Measurements from ENCODE around the gene CFAP77.

Gene CFAP77

DNA sequence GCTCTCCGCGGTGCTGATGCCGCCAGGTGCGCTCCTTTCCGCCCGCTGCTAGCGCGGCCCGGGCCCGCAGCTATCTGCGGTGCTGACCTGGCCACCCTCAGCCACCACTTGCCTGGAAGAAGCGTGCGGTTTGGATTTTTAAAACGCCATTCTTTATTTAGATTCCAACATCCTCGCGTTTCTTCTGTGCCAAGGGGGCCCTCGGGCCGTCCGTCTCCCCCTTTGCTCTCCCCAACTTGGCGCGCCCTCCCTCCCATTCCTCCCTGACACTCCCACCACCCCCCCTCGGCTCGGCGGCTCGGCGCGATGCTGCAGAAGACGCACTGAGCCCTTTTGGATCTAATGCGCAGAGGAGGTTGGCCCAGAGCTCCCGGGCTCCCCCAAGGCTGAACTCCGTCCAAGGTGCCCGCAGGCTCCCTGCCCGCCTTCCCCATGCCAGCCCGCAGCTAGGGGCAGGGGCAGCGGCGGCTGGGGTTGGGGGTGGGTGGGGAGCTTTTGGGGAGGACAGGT is 172.3 kb downstream of the CFAP77 start, which contains the start of gene BARHL1:
BARHL1 (plus strand) TSS at position 331 of the 510 bp plus-strand sequence. CDS start 192 bp downstream, outside the sequence.
- TF ChIP-seq, protein P1, sequence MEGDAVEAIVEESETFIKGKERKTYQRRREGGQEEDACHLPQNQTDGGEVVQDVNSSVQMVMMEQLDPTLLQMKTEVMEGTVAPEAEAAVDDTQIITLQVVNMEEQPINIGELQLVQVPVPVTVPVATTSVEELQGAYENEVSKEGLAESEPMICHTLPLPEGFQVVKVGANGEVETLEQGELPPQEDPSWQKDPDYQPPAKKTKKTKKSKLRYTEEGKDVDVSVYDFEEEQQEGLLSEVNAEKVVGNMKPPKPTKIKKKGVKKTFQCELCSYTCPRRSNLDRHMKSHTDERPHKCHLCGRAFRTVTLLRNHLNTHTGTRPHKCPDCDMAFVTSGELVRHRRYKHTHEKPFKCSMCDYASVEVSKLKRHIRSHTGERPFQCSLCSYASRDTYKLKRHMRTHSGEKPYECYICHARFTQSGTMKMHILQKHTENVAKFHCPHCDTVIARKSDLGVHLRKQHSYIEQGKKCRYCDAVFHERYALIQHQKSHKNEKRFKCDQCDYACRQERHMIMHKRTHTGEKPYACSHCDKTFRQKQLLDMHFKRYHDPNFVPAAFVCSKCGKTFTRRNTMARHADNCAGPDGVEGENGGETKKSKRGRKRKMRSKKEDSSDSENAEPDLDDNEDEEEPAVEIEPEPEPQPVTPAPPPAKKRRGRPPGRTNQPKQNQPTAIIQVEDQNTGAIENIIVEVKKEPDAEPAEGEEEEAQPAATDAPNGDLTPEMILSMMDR (IDR thresholded peaks at IDR 0.05; ENCODE audit: low read depth, low read length), result no peak
- no peak for DNase-seq (ENCODE audit: extremely low read depth, low read depth)

DNA sequence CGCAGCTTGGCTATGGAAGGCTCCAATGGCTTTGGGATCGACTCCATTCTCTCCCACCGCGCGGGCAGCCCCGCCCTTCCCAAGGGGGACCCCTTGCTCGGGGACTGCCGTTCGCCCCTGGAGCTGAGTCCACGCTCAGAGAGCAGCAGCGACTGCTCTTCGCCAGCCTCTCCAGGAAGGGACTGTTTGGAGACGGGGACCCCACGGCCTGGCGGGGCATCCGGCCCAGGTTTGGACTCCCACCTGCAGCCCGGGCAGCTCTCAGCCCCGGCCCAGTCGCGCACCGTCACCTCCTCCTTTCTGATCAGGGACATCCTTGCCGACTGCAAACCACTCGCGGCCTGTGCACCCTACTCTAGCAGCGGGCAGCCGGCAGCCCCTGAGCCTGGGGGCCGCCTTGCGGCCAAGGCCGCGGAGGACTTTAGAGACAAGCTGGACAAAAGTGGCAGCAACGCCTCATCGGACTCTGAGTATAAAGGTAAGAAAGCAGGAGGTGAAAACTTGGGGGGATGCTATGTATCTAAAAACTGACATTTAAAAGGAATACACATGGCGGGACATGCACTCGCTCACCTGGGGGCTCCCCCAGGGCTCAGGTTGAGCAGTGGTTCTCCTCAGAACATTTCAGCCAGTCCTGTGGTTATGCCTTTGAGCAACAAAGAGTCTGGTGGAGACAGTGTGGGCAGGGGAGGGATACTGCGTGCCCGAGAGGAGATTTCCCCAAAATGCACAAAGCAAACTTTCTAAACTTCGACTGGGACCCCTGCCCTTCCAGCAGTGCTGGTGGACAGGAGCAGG is 173.0 kb downstream of the CFAP77 start:
- TF ChIP-seq, protein P1 (IDR thresholded peaks at IDR 0.05; ENCODE audit: low read depth, low read length), result no peak
- no peak for DNase-seq (ENCODE audit: extremely low read depth, low read depth)

DNA sequence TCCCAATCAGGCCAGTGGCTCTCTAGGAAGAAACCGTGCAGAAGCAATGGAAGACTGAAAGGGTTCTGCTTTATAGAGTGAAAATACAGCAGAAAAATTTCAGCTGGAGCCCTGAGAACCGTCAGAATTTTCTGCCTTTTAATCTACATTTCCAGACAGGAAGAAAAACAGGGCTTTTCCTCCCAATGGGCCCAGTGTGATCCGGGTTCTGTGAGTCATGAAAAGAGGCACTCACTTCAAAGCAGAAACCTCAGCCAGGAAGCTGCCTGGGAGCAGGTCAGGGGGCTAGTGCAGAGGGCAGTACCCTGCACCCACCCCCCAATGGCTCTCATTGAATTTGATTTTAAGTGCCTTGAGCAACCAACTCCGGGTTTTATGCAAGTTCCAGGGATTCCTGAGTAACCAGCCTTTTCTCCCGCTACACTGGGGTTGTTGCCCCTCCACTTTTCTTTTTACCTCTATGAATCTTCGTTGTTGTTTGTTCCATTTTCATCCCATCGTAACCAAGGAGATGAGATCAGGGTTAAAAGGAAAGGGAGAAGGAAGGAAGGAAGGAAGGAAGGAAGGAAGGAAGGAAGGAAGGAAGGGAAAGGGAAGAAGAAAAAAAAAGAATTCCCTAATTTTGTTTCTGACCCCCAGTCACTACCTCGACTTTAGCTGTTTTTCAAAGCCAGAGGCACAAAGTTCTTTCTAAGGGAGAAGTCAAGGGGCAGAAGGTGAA is 173.7 kb downstream of the CFAP77 start:
- no peak for DNase-seq (ENCODE audit: extremely low read depth, low read depth)
- TF ChIP-seq, protein P1 (IDR thresholded peaks at IDR 0.05; ENCODE audit: low read depth, low read length), result no peak

DNA sequence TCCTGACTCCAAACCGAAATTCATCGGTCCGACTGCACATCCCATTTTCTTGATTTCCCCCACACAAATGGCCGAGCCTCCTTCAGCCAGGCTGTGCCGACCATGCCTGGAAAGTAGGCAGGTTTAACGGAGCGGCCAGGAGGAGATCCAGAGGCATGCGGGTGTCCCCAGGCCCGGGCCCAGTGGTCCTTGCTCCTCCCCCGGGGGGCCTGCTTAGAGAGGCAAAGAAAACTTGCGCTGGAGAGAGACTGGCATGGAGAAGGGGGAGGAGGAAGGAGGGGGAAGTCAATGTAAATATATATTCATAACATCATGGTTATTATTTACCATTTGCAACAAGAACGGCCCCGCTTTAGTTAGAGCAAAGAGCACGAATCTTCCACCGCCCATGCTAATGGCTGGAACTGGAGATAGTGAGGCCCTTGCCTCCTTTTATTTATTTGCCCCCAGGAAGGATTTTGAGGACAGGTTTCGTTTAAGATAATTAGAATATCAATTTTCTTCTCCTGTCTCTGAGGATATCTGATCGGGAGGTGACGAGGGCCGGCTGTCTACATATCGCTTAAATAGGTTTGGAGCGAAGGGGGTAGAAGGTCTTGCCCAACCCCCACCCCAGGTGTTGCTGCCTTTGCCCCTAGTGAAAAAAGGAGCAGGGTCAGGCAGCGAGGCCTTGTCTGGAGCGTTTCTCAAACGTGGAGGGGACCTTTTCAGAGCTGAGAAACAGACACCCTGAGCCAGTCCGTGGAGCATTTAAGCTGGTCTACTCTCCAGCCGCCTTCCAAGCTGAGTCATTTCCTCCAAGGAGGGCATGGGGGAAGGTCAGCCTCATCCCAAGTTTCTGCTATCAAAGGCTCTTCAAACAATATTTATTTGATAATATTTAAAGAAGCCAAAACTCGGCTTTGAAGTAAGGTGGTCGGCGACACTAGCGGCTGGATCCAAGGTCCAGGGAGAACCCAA is 174.9 kb downstream of the CFAP77 start:
- TF ChIP-seq, protein P1 (IDR thresholded peaks at IDR 0.05; ENCODE audit: low read depth, low read length), result no peak
- DNase-seq (ENCODE audit: extremely low read depth, low read depth), result no peak

DNA sequence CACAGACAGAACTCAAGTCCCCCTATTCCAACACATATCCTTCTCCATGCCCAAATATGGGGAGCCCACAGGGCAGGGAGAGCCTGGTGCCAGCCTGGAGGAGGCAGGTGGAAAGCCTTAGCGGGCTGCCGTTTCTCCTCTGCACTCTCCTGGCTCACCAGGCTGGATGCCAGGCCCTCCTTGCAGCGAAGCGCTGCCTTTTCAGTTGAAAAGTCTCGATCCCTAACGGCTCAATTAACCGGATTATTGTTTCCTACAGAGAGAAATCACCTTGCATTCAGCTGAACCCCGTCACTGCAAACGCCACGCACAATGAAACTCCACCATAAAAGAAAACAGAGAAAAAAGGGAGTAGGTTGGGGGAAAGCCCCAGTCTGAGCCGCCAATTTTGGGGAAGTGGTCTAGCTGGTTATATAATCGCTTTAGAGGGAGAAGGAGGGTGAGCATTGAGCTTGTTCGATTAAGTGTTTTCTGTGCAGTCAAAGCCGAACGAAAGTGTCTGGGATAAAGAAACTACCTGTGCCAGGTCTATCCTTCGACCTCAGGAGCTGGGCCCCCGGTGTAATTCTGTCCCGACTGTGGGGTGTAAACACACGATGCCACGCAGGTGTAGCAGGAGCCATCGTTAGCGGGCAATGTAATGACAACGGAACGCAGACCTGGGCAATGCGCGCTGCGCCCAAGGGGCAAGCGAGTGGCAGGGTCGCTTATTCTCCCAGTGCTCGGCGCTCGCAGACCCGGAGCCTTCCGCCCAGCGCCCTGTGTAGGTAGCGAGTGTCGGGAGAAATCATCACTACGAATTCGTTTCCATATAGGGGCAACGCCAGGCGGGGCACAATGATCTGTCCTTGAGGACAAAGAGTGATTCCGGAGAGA is 176.2 kb downstream of the CFAP77 start:
- TF ChIP-seq, protein P1 (IDR thresholded peaks at IDR 0.05; ENCODE audit: low read depth, low read length), result no peak
- no peak for DNase-seq (ENCODE audit: extremely low read depth, low read depth)
